ENCODE data around the gene SLC7A8. TPM values are rescaled to one million over a fixed set of nuclear protein-coding genes. Genes with fewer than 3 reads are reported as not detected.

The SLC7A8 gene
- total and polyA plus RNA-seq, 2 of the 4 experiments (the other 2 are of a cell fraction), result 0.31 TPM; not detected in 1

- Histone ChIP-seq H3K9me1 (ENCODE audit: insufficient read depth, low read length) (no peaks in the 10 kb centered on the region), H2BK5ac (ENCODE audit: low read depth, low read length, poor library complexity, severe bottlenecking) (no peak overlapping the region), H3K79me1 (ENCODE audit: low read depth in 1 of 2, low read length in 2 of 2) (no peaks in the 10 kb centered on the region), H2AFZ (replicated peaks; ENCODE audit: low read length, poor library complexity) (peak overlapping the region; percentile 28), H3K9me3 (ENCODE audit: control insufficient read depth, insufficient read depth, low read length) (no peaks in the 10 kb centered on the region), H3K14ac (replicated peaks; ENCODE audit: low read depth, low read length) (no peak overlapping the region), H3K4me1 (ENCODE audit: control insufficient read depth, insufficient read depth, low read length) (0 out of 2 replicates have a peak, but pooled peaks cover 3% of the 10 kb centered on the region), H3K56ac (ENCODE audit: extremely low read depth, insufficient read depth, low read length) (no peak overlapping the region), H3K4me3 (ENCODE audit: insufficient read depth, low read depth, low read length) (no peak overlapping the region), H2AK9ac (replicated peaks; ENCODE audit: low read depth, low read length, poor library complexity) (no peak overlapping the region), H4K91ac (ENCODE audit: insufficient read depth, low read depth, low read length) (no peak overlapping the region), H3K18ac (ENCODE audit: low read depth, low read length) (no peak overlapping the region), H3K9ac (ENCODE audit: low read depth, low read length) (no peak overlapping the region), H3K36me3 (ENCODE audit: control insufficient read depth, insufficient read depth, low read length) (no peaks in the 10 kb centered on the region), H3K27me3 (ENCODE audit: control insufficient read depth, insufficient read depth, low read length) (peaks cover under 1% of the 10 kb centered on the region; the same call in 1 of the 2 replicates), H3K27ac (ENCODE audit: insufficient read depth, low read length) (no peak overlapping the region), H2BK20ac (ENCODE audit: low read depth, low read length) (no peak overlapping the region), H3K4ac (ENCODE audit: low read depth, low read length) (no peak overlapping the region), H3K4me2 (ENCODE audit: low read depth, low read length) (no peak overlapping the region), H4K8ac (ENCODE audit: low read depth in 2 of 2, low read length in 2 of 2) (no peak overlapping the region), H3K23ac (ENCODE audit: low read depth, low read length) (no peak overlapping the region), H4K20me1 (ENCODE audit: insufficient read depth, low read length) (no peaks in the 10 kb centered on the region), H2BK120ac (ENCODE audit: low read depth, low read length) (no peak overlapping the region), H2BK15ac (ENCODE audit: low read depth, low read length) (no peak overlapping the region), H2AK5ac (ENCODE audit: low read depth, low read length) (no peak overlapping the region), H4K5ac (ENCODE audit: low read depth, low read length) (no peak overlapping the region)
- no peak for TF ChIP-seq USF2 (IDR thresholded peaks at IDR 0.05; ENCODE audit: low read depth, low read length)
- no peak for TF ChIP-seq MAFK (IDR thresholded peaks at IDR 0.05; ENCODE audit: low read depth, low read length)
- no peak for TF ChIP-seq CTCF (conservative IDR thresholded peaks at IDR 0.05; ENCODE audit: low read depth, low read length)
- no peak for TF ChIP-seq CEBPB (IDR thresholded peaks at IDR 0.05; ENCODE audit: low read depth, low read length)
- TF ChIP-seq POLR2A (IDR thresholded peaks at IDR 0.05; ENCODE audit: low read depth, low read length), result no peak
- no peak for TF ChIP-seq RFX5 (IDR thresholded peaks at IDR 0.05; ENCODE audit: low read depth, low read length)
- no peak for TF ChIP-seq MXI1 (IDR thresholded peaks at IDR 0.05; ENCODE audit: borderline replicate concordance, low read depth, low read length)
- TF ChIP-seq SMC3 (IDR thresholded peaks at IDR 0.05; ENCODE audit: low read depth, low read length), result no peak
- no peak for TF ChIP-seq NFE2L2 (IDR thresholded peaks at IDR 0.05; ENCODE audit: low read depth, low read length)
- BruUV-seq (replicated peaks), result no TSS peak
- DNase-seq (no peak), ATAC-seq (ENCODE audit: low read depth) (no peak)
- no CpG with 5 or more reads among the region's 6 CpGs for WGBS, 2 experiments (ENCODE audit: extremely low coverage in 2 of 2, insufficient read length in 1 of 2)
- dilution Hi-C loops (cut with HindIII; ENCODE audit: low sequenced_read_pairs, unreplicated experiment) (no loop called here), in situ Hi-C loops (cut with MboI; ENCODE audit: low sequenced_read_pairs) (no loop called here), intact Hi-C loops (cut with micrococcal nuclease) (no loop called here)
- POLR2A ChIA-PET (ENCODE audit: unreplicated experiment), result no interaction called here
- CTCF ChIA-PET, result interaction anchor here (0.6 to 2.7 kb wide), 6 partner anchors 9 to 1310 kb away, joined by 3 to 76 read pairs (median 10); partner anchors contain the start of gene SLC7A8
Measured at GRCh38 chr14:23122086-23122485, 61.4 kb downstream of the SLC7A8 start.

All from IMR-90 (cell line).